NT2/D1 (cell line): ENCODE data around the gene KRTAP10-3.

Experiments used
- SUZ12 ChIP-seq: IDR thresholded peaks from 2 replicates; pipeline ENCODE4 v1.6.1; 2011; ENCODE audit not compliant: insufficient read length, insufficient read depth; ENCODE audit errors: extremely low read depth
- YY1 ChIP-seq: IDR thresholded peaks from 2 replicates; pipeline ENCODE4 v1.6.1; 2011; ENCODE audit not compliant: insufficient read length, insufficient read depth
- ZNF274 ChIP-seq: IDR thresholded peaks from 2 replicates; pipeline ENCODE4 v1.6.1; 2011; ENCODE audit warnings: mild to moderate bottlenecking, low read depth, low read length

- TF ChIP-seq ZNF274 (no peak), YY1 (no peak), SUZ12 (no peak)
Observed at GRCh38 chr21:44592446-44593311, 34.1 kb upstream of the KRTAP10-3 start, which contains the start of gene KRTAP10-6.
